Stimulated activated CD4-positive, alpha-beta T cell treated with anti-CD3 and anti-CD28 coated beads, Interleukin-1b, Interleukin-23, amount 100 ng/mL, for 24 hours (primary cell): Measurements from ENCODE around the gene ASIC2.

Experiments used
- DNase-seq, 4 experiments: peaks; one replicate each; pipeline ENCODE4 v3.0.0-alpha.2; 2020; ENCODE audit warnings: low read depth in 4 of 4, low spot score in 1 of 4

The ASIC2 gene

DNA sequence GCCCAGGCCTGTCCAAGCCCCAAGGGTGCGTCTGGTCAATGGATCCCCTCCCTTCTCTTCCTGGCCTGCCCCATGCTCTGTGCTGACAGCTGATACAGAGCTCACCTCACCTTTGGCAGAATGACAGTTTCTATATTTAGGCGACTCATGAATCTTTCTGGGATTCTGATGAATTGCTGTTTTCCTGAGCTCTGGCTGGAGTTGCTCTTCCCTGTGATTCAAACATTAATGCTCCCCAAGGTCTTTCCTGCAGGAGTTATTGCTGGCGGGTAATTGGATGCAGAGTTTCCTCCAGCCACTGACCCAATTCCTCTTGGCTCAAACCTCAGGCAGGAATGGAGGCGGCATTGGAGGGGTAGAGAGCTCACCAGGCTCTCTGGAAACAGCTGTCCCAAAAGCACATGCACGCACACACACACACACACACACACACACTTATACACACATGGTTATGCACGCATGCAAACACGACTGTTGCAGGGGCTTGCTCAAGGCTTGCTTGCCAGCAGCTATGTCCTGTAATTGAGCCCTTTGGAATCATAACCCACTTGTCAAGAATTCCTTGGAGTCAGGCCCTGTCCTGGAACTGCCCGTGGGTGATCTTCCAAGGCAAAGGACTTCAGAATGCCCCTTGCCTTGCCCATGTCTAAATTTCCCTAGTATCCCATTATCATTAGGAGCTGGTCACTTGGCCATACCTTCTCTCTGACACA is 128.8 kb downstream of the ASIC2 start:
- no peak for DNase-seq

DNA sequence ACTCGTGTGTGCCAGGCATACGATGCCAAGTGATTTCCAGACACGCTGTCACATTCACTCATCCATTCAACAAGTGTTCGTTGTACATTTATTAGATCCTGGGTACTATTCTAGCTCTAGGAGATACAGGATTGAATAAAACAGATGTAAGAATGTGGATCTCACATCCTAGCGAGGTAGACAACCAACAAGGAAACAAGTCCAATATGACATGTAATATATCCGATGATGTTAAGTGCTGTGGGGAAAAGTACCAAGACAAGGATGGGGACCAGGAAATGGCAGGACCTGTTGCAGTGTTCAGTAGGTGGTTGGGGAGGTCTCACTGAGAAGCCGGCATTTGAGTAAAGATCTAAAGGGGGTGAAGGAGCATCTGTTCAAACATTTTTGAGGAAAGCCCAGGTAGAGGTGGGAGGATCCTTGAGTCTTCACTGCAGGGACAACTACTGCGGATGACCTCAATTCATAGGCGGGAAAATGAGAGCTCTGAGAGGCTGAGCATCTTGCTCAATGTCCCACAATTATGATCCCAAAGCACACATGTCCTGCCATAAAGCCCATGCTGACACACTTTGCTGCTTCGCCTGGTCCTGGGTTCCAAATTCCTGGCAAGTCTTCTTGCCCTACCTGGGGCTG is 129.4 kb downstream of the ASIC2 start:
- no peak for DNase-seq

DNA sequence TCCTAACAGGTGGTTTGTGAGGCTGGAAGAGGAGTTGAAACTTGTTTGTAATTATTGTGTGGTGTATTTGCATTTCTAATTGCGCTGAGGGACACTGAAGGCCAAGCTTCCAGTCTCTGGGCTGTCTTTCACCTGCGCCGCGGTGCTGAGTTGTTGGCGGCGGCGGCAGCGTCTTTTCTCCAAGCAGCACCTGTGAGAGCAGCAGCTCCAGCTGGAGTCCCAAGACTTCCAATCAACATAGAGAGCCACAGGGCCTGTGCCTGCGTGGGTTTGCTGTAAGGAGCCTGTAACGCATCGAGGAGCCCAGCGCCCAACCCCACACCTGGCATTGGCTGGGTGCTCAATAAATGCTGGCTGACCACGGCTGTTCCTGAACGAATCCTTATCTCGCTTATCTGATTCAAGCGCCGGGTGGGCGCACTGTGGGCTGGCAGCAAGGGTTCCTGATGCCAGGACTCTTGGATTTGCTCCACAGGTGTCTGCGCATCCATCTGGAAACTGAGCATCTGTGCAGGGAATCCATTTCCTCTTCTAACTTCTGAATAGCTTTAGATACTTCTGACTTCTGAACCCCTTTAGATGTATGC is 138.1 kb downstream of the ASIC2 start:
- DNase-seq: no peak

DNA sequence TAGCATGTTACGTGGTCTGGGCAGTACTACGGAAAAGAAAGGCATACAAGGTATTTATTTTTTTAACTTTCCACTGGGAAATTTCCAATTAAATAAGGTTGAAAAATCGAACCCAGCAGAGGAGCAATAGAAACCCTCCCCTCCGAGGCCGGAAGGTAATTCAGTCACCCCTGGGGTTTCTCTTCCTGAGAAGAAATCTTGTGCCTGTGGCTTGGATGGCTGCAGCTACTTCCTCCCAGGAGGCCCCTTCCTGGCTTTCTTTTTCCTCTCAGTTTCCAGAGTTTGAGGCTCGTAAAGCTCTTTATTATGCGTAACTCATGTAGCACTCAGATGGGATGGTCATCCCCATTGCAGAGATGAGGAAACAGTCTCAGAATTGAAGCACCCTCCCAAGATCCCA is 140.3 kb downstream of the ASIC2 start:
- DNase-seq: no peak

DNA sequence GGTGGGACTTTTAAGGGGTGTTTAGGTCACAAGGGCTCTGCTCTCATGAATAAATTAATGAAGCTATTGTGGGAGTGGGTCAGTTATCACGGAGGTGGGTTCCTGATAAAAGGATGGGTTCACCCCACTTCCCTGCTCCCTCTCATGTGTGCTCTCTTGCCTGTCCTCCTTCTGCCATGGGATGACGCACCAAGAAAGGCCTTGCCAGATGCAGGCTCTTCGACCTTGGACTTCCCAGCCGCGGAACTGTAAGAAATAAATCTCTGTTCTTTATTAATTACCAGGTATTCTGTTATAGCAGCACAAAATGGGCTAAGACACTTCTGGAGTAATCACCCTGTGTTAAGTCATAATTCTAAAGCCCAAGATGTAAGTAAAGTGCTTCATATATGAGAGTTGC is 141.5 kb downstream of the ASIC2 start:
- DNase-seq: no peak

DNA sequence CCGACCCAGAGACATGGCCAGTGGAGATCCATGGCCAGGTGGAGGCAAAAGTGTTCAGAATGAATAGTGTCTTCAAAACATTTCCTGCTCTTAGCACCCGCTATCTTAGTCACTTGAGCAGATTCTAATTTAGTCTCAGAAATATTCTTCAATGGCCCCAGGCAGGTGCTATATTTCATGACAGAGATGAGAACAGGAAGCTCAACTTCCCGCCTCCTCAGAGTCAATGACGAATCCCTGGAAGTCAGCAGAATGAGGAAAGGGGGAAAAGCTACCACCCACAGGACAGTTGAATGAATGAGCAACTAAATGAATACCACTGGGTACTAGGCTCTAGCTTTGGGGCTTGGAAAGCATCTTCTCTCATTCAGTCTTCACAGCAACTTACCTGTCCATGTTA is 147.2 kb downstream of the ASIC2 start:
- no peak for DNase-seq

DNA sequence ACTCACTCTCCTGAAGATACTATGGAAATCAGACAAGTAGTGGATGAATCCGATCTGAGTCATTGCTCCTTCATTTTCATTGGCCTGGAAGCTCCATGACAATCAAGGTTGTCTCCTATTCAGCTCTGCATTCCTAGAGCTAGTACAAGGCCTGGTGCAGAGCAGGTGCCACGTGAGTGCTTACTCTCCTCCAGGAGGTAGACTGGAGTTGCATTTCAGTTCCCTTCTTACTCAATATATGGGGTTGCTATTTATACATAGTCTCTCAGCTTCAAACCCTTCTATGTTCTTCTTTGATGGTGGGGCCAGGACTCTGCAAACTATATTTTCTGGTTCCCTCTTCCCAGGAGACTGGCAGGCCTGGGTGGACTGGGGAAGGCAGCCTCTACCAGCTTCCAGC is 148.3 kb downstream of the ASIC2 start:
- no peak for DNase-seq

DNA sequence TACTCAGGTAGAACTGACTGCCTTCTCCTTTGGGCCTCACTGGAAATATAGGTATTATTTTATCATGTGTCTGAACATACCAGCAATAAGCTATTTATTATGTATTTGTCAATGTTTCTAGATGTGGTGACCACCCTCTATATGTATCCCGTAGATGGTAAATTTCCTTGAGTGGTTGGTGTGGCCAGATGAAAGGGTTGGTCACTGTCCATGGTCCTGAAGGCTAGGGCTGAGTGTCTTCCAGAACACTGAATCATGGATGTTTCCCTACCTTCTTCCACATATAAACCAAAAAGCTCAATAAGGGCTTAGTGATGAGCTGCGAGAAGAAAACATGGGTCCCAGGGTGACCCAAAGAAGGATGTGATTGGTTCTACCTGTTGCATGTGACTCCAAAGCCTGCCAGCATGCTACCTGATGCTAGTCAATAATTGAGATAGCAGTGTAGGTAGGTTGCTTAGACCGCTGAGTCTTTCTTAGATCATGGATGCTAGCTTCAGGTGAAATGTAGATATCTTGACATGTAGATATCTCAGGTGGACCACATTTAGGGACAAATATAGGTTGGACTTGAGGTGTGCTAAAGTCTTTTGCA is 150.3 kb downstream of the ASIC2 start:
- DNase-seq: no peak

DNA sequence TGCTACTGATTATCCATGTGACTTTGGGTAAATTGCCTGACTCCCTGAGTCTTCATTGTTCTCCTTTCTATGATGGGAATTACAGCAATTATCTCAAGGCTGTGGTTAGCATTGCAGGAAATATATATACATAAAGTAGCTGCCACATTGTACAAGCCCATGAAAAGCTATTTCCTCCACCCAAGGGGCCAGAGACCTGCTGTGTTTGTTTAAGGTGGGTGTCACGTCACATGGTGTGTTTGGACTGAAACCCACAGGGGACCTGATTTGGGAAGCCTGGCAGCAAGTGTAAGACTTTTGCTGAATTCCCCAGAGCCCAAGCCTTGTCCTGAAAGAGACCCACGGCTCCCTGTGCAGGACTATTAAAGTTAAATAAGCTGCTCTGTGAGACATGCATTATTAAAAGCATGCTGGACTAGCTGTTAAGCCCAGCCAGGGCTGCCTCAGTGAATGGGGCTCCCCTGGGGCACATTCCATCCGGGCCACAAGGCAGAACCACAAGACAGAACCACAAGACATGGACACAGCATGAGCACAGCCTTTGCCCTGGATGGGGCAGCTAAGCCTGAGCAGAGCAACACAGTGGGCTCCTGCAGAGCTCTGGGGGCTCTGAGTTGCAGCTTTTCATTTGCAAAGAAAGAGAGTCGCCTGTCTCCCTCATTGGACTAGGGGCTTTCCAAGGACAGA is 152.5 kb downstream of the ASIC2 start:
- no peak for DNase-seq

DNA sequence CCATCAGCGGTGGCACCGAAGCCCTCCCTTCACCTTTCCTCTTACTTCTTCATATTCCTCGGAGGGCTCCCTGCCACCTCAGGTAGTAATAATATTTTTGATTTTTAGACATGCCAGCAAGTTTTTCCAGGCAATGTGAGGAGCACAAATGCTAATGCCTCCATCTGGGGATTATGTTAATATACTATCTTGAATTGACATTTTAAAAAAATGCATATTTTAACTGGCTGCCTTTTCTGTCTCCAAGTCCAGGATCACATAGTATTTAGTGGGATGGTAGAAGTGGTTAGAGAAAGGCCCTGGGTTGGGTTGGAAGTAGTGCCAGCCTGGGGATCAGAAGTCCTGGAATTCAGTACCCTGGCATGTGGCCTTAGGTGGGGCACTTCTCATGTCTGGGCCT is 154.5 kb downstream of the ASIC2 start:
- DNase-seq: no peak

DNA sequence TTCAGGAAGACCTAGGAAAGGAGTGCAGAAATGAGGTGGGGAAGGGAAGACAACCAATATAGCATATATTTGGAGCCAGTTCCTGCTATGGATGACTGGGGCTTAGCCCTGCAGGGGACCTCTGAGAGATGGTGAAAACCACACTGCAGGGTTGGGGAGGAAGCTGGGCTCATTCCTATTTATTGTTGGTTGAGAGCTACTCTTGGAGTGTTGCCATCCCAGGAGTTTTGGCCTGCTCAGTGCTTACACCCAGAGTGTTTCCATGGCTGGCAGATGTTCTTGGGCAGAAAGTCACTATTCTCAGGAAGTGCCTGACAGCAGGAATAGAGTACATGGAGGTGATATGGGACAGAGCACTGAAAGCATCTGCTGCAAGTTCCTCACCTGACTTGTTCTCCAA is 155.7 kb downstream of the ASIC2 start:
- DNase-seq: no peak

DNA sequence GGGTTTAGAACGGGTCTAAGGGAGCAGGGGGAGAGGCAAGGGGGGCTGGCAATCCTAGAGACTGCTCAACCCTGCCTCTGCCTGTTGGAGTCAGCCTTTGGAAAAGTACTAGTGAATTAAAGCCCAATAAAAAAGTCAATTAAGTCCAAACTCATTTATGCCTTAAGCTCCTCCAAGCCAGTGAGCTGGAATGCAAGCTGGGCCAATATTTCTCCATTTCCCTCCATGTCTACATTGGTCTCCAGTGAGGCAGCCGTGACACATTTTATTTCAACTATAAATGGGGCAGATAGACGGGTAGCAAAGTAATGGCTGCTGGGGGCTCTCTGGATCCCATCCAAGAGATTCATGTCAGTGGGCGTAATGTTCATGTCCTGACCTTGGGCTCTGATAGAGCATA is 157.4 kb downstream of the ASIC2 start:
- no peak for DNase-seq

DNA sequence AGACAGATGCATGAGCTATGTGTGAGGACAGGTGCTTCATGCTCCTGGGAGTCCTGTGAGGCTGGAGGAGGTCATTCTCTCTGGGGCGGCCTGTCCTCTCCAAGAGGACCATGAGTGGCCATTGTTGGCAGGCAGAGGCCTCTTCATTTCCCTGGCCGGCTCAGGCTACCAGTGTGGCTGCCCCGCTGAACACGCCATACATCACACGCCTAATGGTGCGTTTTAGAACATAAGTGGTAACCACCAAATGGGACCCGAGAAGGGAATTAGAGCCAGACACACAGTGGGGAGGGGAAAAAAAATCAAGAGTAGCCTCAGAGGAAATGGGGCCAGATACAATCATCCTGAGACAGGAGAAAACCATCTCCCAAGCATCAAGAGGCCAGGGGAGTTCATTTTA is 161.5 kb downstream of the ASIC2 start:
- no peak for DNase-seq

DNA sequence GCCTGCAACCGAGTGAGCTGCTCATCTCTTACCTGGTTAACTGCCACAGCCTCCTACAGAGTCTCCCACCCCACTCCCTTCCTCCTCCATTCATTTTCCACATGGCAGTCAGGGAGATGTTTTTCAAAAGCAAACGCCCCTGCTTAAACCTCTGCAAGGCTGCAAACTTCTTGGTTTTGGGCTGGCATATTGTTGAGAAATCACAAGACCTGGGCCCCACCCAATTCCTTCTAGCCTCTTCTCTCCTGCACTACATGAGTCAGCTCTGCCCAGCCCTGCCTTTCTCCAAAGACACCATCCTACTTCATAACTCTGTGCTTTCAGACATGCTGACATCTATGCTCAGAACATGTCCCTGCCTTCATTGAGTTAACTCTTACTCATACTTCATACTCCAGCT is 165.4 kb downstream of the ASIC2 start:
- DNase-seq: no peak

DNA sequence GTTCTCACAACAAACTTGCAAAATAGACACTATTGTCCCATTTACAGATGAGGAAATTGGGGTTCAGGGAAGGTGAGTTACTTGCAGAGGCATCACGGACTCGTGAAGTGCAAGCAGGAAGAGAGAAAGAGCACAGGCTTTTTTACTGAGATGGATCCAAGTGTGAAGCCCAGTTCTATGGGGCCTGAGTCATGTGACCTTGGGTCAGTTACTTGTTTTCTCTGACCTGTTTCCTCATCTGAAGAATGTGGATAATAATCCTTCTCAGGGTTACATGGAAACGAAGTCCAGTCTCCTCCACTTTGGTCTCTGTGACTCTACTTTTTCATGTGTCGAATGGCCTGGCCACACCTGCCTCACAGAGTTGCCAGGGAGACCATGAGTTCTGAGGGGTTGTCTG is 167.0 kb downstream of the ASIC2 start:
- DNase-seq: no peak

DNA sequence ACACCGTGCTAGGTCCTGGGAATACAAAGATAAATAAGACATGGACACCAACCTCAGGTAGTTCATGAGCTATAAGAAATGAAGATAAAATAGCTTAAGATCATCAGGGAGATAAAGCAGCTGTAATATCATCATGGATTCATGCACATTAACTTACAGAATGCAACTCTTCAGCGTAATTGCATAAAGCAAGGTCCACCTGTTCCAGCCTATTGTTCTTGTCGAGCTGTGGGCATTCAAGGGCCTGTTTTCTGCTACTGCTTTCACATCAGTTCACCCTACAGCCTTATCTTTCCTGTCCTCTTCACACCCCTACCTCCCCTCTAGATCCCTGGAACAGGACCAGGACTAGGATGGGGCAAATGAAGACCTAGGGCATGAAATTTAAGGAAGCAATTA is 167.5 kb downstream of the ASIC2 start:
- DNase-seq: no peak

DNA sequence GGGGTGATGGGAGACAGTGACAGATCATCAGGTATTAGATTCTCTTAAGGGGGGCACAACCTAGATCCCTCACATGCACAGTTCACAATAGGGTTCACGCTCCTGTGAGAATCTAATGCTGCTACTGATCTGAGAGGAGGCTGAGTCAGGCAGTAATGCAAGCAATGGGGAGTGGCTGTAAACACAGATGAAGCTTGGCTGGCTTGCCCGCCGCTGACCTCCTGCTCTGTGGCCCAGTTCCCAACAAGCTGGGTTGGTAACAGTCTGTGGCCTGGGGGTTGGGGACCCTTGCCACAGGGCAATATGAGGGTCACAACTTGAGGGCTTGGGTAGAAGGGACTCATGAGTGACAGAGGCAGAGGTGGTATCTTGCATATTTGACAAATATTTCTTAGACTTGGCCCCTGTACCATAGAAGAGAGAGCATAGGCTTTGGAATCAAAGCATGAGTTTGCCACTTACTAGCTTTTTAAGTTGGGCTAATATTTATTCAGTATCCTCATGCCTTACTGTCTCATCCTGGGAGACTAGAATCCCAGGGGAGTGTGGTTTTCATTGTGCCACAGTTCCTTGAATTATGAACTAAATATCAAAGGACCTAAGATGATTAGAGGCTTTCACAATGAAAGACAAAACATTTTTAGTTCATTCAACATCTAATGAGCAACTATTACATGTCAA is 168.1 kb downstream of the ASIC2 start:
- DNase-seq: no peak

DNA sequence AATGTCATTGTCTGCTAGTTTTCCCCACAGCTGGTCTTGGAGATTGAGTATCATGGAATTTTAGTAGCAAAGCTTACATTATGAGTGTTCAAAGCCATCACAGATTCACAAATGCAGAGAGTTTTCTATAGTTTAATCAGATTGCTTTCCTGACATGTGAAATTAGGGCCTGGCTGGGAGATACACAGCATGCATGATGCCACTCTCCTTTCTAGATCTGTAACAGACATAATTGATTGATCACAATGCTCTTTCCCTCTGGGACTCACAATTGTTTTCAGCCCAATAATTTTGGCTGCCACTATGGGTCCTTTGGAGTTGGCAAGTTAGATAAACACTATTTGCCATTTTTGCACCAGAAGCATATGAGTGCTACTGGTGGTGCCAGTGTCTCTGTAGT is 168.9 kb downstream of the ASIC2 start:
- no peak for DNase-seq

DNA sequence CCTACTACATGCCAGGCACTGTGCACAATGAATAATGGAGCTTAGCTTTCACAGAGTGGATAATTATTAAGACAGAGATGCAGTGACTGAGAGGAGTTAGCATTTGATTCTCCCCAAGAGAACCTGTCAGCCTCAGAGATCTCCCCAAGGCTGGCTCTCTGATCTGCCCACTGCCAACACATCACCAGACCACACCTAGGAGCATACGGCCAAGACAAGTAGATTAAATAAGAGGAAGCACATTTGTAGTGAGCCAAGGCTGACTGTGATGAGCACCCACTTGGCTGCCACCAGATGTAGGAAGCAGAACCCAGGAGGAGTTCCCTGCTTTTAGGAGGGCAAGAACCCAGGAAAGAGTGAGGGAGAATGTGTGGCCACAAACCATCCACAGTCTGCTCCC is 171.3 kb downstream of the ASIC2 start:
- DNase-seq: no peak

DNA sequence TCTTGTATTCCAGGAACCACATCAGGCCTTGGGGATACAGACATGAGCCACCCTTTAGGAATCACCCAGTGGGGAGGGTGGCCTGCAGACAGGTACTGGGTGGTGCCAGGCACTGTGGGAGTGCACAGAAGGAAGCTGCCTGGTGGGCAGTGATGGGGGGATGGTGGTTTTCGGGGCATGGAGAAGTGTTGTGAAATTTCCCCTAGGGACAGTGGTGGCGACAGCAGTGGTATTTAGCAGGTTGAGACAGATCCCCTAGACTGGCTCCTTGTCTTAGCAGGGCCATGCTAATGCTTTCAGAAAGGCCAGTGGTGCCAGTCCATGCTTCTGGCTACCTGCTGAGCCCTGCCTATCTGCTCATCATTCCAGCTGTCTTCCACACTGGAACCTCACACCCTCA is 171.8 kb downstream of the ASIC2 start:
- DNase-seq: no peak

DNA sequence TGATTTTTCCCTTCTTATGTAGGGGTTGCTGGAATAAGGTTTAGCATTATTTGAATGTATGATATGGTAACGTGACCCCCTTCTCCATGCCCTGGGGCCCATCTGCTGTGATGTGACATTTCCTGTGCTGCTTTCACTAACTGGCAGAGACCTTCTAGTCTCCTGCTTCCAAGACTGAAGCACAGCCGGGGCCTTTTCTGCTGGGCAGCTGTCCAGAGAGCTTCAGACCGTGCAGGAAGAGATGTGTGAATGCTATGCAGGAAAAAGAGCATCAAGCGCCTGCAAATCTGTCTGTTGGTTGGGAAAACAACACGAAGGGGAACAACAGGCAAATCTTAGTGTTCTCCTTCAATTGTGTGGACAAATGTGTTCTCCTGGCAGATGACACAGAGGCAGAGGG is 173.0 kb downstream of the ASIC2 start:
- DNase-seq: no peak
